ENCODE results near the gene CARMIL1. TPM values are rescaled to one million over a fixed set of nuclear protein-coding genes. Genes with fewer than 3 reads are reported as not detected.

Gene CARMIL1
- total RNA-seq, 1 experiment from 2014 or later, result 25.9 TPM

GRCh38 chr6:25508051-25508450, 228.9 kb downstream of the CARMIL1 start:
- H3K27me3 ChIP-seq (replicated peaks; ENCODE audit: control insufficient read depth, insufficient read depth, low read length), result no peaks in the 10 kb centered on the region
- Mint-ChIP-seq H3K27me3 (ENCODE audit: insufficient read depth, unreplicated experiment) (no peaks in the 10 kb centered on the region), H3K36me3 (ENCODE audit: insufficient read depth, unreplicated experiment) (no peaks in the 10 kb centered on the region), H3K4me3 (ENCODE audit: unreplicated experiment) (no peak overlapping the region), H3K27ac (ENCODE audit: unreplicated experiment) (no peak overlapping the region), H3K9me3 (ENCODE audit: unreplicated experiment) (no peaks in the 10 kb centered on the region), H3K4me1 (ENCODE audit: low read depth, unreplicated experiment) (no peaks in the 10 kb centered on the region)
- no peaks in the 10 kb centered on the region; the same call in 1 of the 2 replicates for H3K36me3 ChIP-seq (ENCODE audit: control insufficient read depth, insufficient read depth, low read length)
- H3K4me3 ChIP-seq (ENCODE audit: low read depth, low read length), result no peak overlapping the region
- no peaks in the 10 kb centered on the region for H3K4me1 ChIP-seq
- POLR2A ChIA-PET, result no interaction called here
- no TSS peak for BruUV-seq (replicated peaks)
- TF ChIP-seq CTCF (IDR thresholded peaks at IDR 0.05; ENCODE audit: insufficient read depth in 1 of 2, low read depth in 1 of 2, low read length in 1 of 2, severe bottlenecking in 1 of 2, unreplicated experiment in 1 of 2), result no peak
- intact Hi-C loops (cut with micrococcal nuclease; ENCODE audit: unreplicated experiment), result no loop called here
- no peaks in the 10 kb centered on the region for H3K9me3 ChIP-seq
- no peak for DNase-seq
- CTCF ChIA-PET, result no interaction called here

- H3K36me3 Mint-ChIP-seq (ENCODE audit: insufficient read depth, unreplicated experiment), result no peaks in the 10 kb centered on the region
- ChIA-PET POLR2A (no interaction called here), CTCF (no interaction called here)
- Histone ChIP-seq H3K4me3 (ENCODE audit: low read depth, low read length) (no peak overlapping the region), H3K4me1 (no peaks in the 10 kb centered on the region), H3K36me3 (ENCODE audit: control insufficient read depth, insufficient read depth, low read length) (no peaks in the 10 kb centered on the region), H3K9me3 (no peaks in the 10 kb centered on the region), H3K27me3 (replicated peaks; ENCODE audit: control insufficient read depth, insufficient read depth, low read length) (no peaks in the 10 kb centered on the region)
- no peaks in the 10 kb centered on the region for H3K4me1 Mint-ChIP-seq (ENCODE audit: low read depth, unreplicated experiment)
- H3K27ac Mint-ChIP-seq (ENCODE audit: unreplicated experiment), result no peak overlapping the region
- no TSS peak for BruUV-seq (replicated peaks)
- TF ChIP-seq CTCF (IDR thresholded peaks at IDR 0.05; ENCODE audit: insufficient read depth in 1 of 2, low read depth in 1 of 2, low read length in 1 of 2, severe bottlenecking in 1 of 2, unreplicated experiment in 1 of 2), result no peak
- no peaks in the 10 kb centered on the region for H3K9me3 Mint-ChIP-seq (ENCODE audit: unreplicated experiment)
- intact Hi-C loops (cut with micrococcal nuclease; ENCODE audit: unreplicated experiment), result no loop called here
- no peak for DNase-seq
- H3K4me3 Mint-ChIP-seq (ENCODE audit: unreplicated experiment), result no peak overlapping the region
- no peaks in the 10 kb centered on the region for H3K27me3 Mint-ChIP-seq (ENCODE audit: insufficient read depth, unreplicated experiment)
Measured at GRCh38 chr6:25511376-25511775, 232.2 kb downstream of the CARMIL1 start.

- Histone ChIP-seq H3K27me3 (replicated peaks; ENCODE audit: control insufficient read depth, insufficient read depth, low read length) (no peaks in the 10 kb centered on the region), H3K9me3 (no peaks in the 10 kb centered on the region), H3K4me3 (ENCODE audit: low read depth, low read length) (no peak overlapping the region), H3K4me1 (no peaks in the 10 kb centered on the region), H3K36me3 (ENCODE audit: control insufficient read depth, insufficient read depth, low read length) (no peaks in the 10 kb centered on the region)
- POLR2A ChIA-PET, result no interaction called here
- no peak overlapping the region for H3K27ac Mint-ChIP-seq (ENCODE audit: unreplicated experiment)
- intact Hi-C loops (cut with micrococcal nuclease; ENCODE audit: unreplicated experiment), result no loop called here
- TF ChIP-seq CTCF (IDR thresholded peaks at IDR 0.05; ENCODE audit: insufficient read depth in 1 of 2, low read depth in 1 of 2, low read length in 1 of 2, severe bottlenecking in 1 of 2, unreplicated experiment in 1 of 2), result no peak
- H3K4me1 Mint-ChIP-seq (ENCODE audit: low read depth, unreplicated experiment), result no peaks in the 10 kb centered on the region
- no peak for DNase-seq
- no peaks in the 10 kb centered on the region for H3K9me3 Mint-ChIP-seq (ENCODE audit: unreplicated experiment)
- no TSS peak for BruUV-seq (replicated peaks)
- no peaks in the 10 kb centered on the region for H3K27me3 Mint-ChIP-seq (ENCODE audit: insufficient read depth, unreplicated experiment)
- H3K4me3 Mint-ChIP-seq (ENCODE audit: unreplicated experiment), result no peak overlapping the region
- H3K36me3 Mint-ChIP-seq (ENCODE audit: insufficient read depth, unreplicated experiment), result no peaks in the 10 kb centered on the region
- CTCF ChIA-PET, result no interaction called here
Measured at GRCh38 chr6:25512560-25512959, 233.4 kb downstream of the CARMIL1 start.

All from Caco-2 (cell line).